Testis (tissue), 2 donors: ENCODE results near the gene CFAP61.

Source experiments
- POLR2A ChIP-seq: fragments of 450-650 bp; IDR thresholded peaks from one replicate; pipeline ENCODE4 v1.6.1; 2017; ENCODE audit warnings: antibody characterized with exemption, mild to moderate bottlenecking, moderate library complexity
- TF ChIP-seq, protein P1 (sequence below), 3 experiments: fragments of 450-650 bp in 2 of 3; fragments of 200-600 bp in 1 of 3; sonication (generic) in 1 of 3; IDR thresholded peaks; one replicate each; pipeline ENCODE4 v1.5.1; 2016 to 2019; ENCODE audit warnings: antibody characterized with exemption in 3 of 3, mild to moderate bottlenecking in 2 of 3, moderate library complexity in 1 of 3

GRCh38 chr20:20275636-20276035 lies 223.3 kb downstream of the CFAP61 start:
- TF ChIP-seq, protein P1, sequence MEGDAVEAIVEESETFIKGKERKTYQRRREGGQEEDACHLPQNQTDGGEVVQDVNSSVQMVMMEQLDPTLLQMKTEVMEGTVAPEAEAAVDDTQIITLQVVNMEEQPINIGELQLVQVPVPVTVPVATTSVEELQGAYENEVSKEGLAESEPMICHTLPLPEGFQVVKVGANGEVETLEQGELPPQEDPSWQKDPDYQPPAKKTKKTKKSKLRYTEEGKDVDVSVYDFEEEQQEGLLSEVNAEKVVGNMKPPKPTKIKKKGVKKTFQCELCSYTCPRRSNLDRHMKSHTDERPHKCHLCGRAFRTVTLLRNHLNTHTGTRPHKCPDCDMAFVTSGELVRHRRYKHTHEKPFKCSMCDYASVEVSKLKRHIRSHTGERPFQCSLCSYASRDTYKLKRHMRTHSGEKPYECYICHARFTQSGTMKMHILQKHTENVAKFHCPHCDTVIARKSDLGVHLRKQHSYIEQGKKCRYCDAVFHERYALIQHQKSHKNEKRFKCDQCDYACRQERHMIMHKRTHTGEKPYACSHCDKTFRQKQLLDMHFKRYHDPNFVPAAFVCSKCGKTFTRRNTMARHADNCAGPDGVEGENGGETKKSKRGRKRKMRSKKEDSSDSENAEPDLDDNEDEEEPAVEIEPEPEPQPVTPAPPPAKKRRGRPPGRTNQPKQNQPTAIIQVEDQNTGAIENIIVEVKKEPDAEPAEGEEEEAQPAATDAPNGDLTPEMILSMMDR (IDR thresholded peaks at IDR 0.05): no peak
- TF ChIP-seq POLR2A: no peak
